Endothelial cell of umbilical vein (primary cell): ENCODE measurements around the gene RBM26.

ENCODE experiments used
- MYC ChIP-seq: IDR thresholded peaks from one replicate; pipeline ENCODE4 v1.6.1; 2011; ENCODE audit warnings: mild to moderate bottlenecking, low read depth, low read length
- POLR2AphosphoS5 ChIP-seq: IDR thresholded peaks from 2 replicates; pipeline ENCODE4 v1.6.1; 2012; ENCODE audit warnings: low read depth, mild to moderate bottlenecking, control low read depth, low read length, moderate library complexity; ENCODE audit not compliant: insufficient read depth

GRCh38 chr13:79297128-79297527 is 108.9 kb downstream of the RBM26 start:
- TF ChIP-seq POLR2AphosphoS5, result no peak
- no peak for TF ChIP-seq MYC
